Cardiac muscle cell (in vitro differentiated cells and primary cell): ENCODE data around the gene TRANK1. TPM values are rescaled to one million over a fixed set of nuclear protein-coding genes. Genes with fewer than 3 reads are reported as not detected.
A peak's percentile ranks its signal among the peaks of the same experiment; 100 is the strongest.
"Not testable (repeated sequence)": the region's sequence is repeated elsewhere in the genome, so short reads cannot be mapped to it uniquely, and the experiment has no call there.

ENCODE experiments used
- DNase-seq, 2 donors: peaks; one replicate each; pipeline versions ENCODE4 v3.0.0 to v3.0.0-alpha.2; 2010 to 2017; ENCODE audit warnings: low read depth in 1 of 2, low spot score in 1 of 2
- H3K27ac ChIP-seq: fragments of 200-600 bp; sonication (generic); 2 replicates; pipeline ENCODE4 v1.5.1; 2016
- H3K27me3 ChIP-seq: fragments of 200-600 bp; sonication (generic); 2 replicates; pipeline ENCODE4 v1.6.0; 2016; ENCODE audit warnings: control low read depth
- H3K36me3 ChIP-seq: fragments of 200-600 bp; sonication (generic); 2 replicates; pipeline ENCODE4 v1.5.1; 2016; ENCODE audit warnings: control low read depth
- H3K4me1 ChIP-seq: fragments of 200-600 bp; sonication (generic); 2 replicates; pipeline ENCODE4 v1.8.1; 2017; ENCODE audit warnings: low read depth, mild to moderate bottlenecking, mixed run types
- H3K4me3 ChIP-seq: fragments of 200-600 bp; sonication (generic); 2 replicates; pipeline ENCODE4 v1.5.1; 2016; ENCODE audit warnings: mild to moderate bottlenecking
- H3K9me3 ChIP-seq: fragments of 200-600 bp; sonication (generic); 2 replicates; pipeline ENCODE4 v1.5.1; 2017; ENCODE audit warnings: low read depth, mild to moderate bottlenecking, control low read depth
- CTCF ChIP-seq: IDR thresholded peaks from 2 replicates; pipeline ENCODE4 v1.5.1; 2012; ENCODE audit warnings: low read depth, mild to moderate bottlenecking, low read length
- polyA plus RNA-seq: library from polyadenylated mRNA; unstranded; fragments of >200 nt; fragmentation: Nextera tagmentation; extraction: Ambion mirVana; gene quantifications from 2 replicates; pipeline ENCODE4 v1.2.1, GENCODE V29; 2016
- total RNA-seq: library from RNA; depleted of rRNA; stranded (reverse); fragments of >200 nt; gene quantifications from 2 replicates; pipeline ENCODE4 v1.2.3, GENCODE V29; 2016

The TRANK1 gene
- total and polyA plus RNA-seq, 2 experiments from 2014 or later: 1.9 to 8.2 TPM

DNA sequence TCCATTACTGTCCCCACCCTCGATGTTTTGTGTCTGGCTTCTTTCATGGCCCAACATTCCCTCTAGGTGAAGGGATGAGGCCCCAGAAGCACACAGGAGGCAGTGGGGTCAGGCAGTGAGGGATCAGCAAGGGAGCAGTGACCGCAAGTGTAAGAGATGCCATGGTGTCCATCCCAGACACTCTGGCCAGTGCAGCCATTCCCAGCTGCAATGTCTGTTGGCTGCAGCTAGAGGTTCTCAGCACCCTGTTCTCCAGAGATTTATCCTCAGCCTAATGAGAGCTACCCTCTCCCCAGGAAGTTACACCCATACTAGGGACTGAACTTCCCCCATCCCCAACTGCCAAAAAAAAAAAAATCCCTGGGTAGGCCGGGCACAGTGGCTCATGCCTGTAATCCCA is 40.2 kb downstream of the TRANK1 start:
- Histone ChIP-seq H3K4me3 (no peak overlapping the region), H3K27ac (no peak overlapping the region), H3K36me3 (no peaks in the 10 kb centered on the region), H3K9me3 (no peaks in the 10 kb centered on the region), H3K4me1 (peaks cover 4% of the 10 kb centered on the region), H3K27me3 (no peaks in the 10 kb centered on the region)
- peak; percentile 44 to 49 for DNase-seq
- peak; percentile 60 for TF ChIP-seq CTCF

GRCh38 chr3:36904065-36904464 is 40.8 kb downstream of the TRANK1 start:
- DNase-seq, H3K4me1 ChIP-seq, H3K4me3 ChIP-seq, H3K27ac ChIP-seq, H3K9me3 ChIP-seq, H3K27me3 ChIP-seq, H3K36me3 ChIP-seq: not testable (repeated sequence)

- Histone ChIP-seq H3K36me3 (no peaks in the 10 kb centered on the region), H3K27me3 (no peaks in the 10 kb centered on the region), H3K27ac (no peak overlapping the region), H3K4me1 (peaks cover 4% of the 10 kb centered on the region), H3K4me3 (no peak overlapping the region), H3K9me3 (no peaks in the 10 kb centered on the region)
- TF ChIP-seq CTCF: no peak
- DNase-seq: peak in 1 of 2 donors; percentile 13
Observed at GRCh38 chr3:36903119-36903882, 41.6 kb downstream of the TRANK1 start.

DNA sequence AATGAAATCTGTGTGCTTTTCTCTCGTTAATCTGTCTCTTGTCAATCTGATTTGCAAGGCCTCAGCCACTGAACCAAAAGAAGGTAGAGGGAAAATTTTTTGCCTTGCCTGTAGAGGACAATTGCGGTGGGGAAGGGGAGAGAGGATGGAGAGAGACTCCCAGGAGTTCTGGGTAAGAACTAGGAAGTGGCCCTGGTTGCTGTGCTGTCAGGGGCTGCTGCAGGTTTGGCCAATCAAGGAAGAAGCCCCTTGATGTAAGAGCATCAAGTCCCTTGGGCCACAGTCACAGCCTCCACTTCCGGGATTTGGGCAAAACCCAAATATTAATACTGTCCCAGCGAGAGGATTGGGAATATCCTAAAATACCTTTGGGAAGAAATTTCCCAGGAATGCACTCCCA is 43.3 kb downstream of the TRANK1 start:
- no peaks in the 10 kb centered on the region for H3K9me3 ChIP-seq
- H3K36me3 ChIP-seq: no peaks in the 10 kb centered on the region
- H3K4me1 ChIP-seq: no peaks in the 10 kb centered on the region
- H3K4me3 ChIP-seq: no peak overlapping the region
- no peak for DNase-seq
- no peaks in the 10 kb centered on the region for H3K27me3 ChIP-seq
- no peak for TF ChIP-seq CTCF
- no peak overlapping the region for H3K27ac ChIP-seq

DNA sequence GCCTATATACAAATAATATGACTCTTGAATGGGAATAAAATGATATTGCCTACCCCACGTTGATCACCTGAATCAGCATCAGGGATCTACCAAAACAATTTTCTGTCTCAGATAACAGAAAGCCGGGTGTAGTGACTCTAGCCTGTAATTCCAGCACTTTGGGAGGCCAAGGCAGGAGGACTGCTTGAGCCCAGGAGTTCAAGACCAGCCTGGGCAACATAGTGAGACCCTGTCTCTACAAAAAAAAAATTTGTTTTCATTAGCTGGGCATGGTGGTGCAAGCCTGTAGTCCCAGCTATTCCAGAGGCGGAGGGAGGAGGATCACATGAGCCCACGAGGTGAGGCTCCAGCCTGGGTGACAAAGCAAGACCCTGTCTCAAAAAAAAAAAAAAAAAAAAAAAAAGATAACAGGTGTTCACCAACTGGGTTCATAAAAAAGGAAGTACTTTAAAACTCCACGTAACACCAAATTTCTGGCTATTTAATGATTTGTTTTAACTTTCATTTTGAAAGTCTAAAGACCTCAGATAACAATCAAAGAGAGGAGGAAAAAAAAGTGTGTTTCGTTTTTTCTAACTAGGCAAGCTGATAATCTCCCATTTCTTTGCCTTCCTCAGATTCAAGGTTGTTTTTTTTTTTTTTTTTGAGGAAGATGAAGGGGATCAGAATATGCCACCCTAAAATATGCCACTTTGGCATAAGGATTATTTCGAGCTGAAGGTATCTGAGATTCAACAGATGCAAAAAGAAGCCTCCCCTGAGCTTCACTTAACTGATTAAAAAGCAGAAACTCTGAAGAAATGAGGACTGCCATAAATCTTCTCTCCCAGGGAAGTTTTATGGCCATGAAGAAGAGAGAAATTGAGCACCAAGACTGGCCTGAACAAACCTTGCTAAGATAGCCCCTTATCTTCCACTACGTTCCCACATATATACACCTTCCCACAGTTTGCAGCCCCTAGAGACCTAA is 44.1 kb downstream of the TRANK1 start:
- Histone ChIP-seq H3K27me3 (no peaks in the 10 kb centered on the region), H3K36me3 (no peaks in the 10 kb centered on the region), H3K4me3 (no peak overlapping the region), H3K27ac (no peak overlapping the region), H3K4me1 (no peaks in the 10 kb centered on the region), H3K9me3 (no peaks in the 10 kb centered on the region)
- no peak for DNase-seq
- no peak for TF ChIP-seq CTCF
